ENCODE data around the gene BAK1. TPM values are rescaled to one million over a fixed set of nuclear protein-coding genes. Genes with fewer than 3 reads are reported as not detected.

BAK1 gene
- polyA plus RNA-seq, 1 experiment, result 13.0 TPM

DNA sequence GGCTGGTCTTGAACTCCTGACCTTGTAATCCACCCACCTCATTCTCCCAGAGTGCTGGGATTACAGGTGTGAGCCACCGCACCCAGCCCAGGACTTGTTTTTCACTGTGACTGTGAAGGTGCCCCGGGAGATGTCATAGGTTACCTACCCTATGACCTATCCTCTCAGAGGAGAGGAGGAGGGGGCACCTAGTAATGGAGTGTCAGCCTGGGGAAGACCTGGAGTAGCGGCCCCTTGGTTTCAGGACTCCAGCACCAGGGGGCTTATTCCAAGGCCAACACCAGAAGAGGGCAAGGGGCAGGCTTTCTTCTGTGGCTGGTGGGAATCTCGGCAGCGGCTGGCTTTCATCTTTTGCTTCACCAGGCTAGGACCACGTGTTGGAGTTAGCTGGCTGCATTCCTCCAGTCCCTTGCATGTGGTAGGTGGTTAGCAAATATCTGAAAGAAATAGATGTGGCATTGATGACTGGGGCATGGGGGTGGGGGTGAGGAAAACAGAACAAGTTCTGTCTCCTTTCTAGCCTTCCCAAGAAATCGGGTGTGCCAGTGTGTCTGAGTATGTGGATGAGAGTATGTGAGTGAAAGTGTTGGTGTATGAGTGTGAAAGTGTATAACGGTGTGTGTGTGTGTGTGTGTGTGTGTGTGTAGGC is 33.2 kb upstream of the BAK1 start:
- ChIA-PET CTCF (interaction anchor here (2.4 kb wide), 1 partner anchor 24 kb away, joined by 8 read pairs; no protein-coding TSS in a partner anchor), POLR2A (no interaction called here)
- H3K27me3 ChIP-seq (ENCODE audit: control insufficient read depth, insufficient read depth, low read length), result no peaks in the 10 kb centered on the region
- H3K4me3 ChIP-seq (ENCODE audit: low read depth, low read length), result no peak overlapping the region
- TF ChIP-seq, protein P1, sequence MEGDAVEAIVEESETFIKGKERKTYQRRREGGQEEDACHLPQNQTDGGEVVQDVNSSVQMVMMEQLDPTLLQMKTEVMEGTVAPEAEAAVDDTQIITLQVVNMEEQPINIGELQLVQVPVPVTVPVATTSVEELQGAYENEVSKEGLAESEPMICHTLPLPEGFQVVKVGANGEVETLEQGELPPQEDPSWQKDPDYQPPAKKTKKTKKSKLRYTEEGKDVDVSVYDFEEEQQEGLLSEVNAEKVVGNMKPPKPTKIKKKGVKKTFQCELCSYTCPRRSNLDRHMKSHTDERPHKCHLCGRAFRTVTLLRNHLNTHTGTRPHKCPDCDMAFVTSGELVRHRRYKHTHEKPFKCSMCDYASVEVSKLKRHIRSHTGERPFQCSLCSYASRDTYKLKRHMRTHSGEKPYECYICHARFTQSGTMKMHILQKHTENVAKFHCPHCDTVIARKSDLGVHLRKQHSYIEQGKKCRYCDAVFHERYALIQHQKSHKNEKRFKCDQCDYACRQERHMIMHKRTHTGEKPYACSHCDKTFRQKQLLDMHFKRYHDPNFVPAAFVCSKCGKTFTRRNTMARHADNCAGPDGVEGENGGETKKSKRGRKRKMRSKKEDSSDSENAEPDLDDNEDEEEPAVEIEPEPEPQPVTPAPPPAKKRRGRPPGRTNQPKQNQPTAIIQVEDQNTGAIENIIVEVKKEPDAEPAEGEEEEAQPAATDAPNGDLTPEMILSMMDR (IDR thresholded peaks at IDR 0.05; ENCODE audit: low read depth, low read length), result no peak
- no peak for DNase-seq (ENCODE audit: low read depth, low spot score)
- H3K27ac ChIP-seq (ENCODE audit: low read depth, low read length), result no peak overlapping the region
- peaks cover 6% of the 10 kb centered on the region for H3K9me3 ChIP-seq (ENCODE audit: control insufficient read depth, insufficient read depth, low read length)

DNA sequence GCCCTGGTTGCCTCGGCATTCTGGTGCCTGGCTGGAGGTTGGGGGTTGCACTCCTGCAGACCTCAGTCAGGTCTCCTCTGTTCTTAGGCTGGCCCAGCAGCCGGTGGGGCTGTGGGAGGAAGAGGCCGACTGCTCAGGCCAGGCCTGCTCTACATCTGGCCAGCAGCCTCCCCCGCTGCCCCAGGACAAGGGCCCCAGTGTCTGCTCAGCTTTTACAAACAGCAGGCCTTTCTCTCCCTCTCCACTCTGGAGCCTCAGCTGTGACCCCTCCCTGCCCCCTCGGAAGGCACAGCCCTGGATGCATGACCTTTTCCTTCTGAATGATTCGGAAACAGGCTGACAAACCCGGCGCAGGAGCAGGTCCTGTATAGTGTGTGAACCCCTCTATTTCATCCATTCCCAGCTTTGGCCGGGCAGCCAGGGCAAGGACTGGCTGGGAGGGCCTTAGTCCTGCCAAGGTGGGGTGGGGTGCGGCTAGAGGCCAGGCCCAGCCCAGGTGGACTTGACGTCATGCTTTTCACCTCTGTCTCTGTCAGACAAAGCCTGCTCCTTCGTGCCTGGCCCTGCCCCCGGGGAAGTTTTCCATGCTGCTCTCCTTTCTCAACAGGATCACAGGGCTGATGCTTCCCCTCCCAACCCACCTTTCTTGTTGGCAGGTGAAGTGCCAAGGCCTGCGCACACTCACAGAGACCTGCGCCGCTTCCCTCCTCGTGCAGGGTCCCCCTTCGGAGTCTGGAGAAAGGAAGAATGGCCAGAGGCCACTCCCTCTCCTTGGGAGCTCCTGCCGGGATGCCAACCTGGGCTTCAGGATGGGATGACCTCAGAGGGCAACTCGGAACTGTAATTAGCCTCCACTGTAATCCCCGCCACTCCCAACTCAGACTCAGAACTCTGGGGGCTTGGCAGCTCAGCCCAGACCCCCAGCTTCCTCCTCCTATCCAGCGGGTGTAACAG is 31.0 kb upstream of the BAK1 start:
- CTCF ChIA-PET, result interaction anchor here (0.5 to 2.4 kb wide), 4 partner anchors 21 to 1595 kb away, joined by 3 to 8 read pairs (median 5); partner anchors contain the start of gene UQCC2
- H3K4me3 ChIP-seq (ENCODE audit: low read depth, low read length), result no peak overlapping the region
- TF ChIP-seq, protein P1 (IDR thresholded peaks at IDR 0.05; ENCODE audit: low read depth, low read length), result no peak
- peaks cover 6% of the 10 kb centered on the region for H3K9me3 ChIP-seq (ENCODE audit: control insufficient read depth, insufficient read depth, low read length)
- DNase-seq (ENCODE audit: low read depth, low spot score), result no peak
- no peak overlapping the region for H3K27ac ChIP-seq (ENCODE audit: low read depth, low read length)
- POLR2A ChIA-PET, result no interaction called here
- no peaks in the 10 kb centered on the region for H3K27me3 ChIP-seq (ENCODE audit: control insufficient read depth, insufficient read depth, low read length)

DNA sequence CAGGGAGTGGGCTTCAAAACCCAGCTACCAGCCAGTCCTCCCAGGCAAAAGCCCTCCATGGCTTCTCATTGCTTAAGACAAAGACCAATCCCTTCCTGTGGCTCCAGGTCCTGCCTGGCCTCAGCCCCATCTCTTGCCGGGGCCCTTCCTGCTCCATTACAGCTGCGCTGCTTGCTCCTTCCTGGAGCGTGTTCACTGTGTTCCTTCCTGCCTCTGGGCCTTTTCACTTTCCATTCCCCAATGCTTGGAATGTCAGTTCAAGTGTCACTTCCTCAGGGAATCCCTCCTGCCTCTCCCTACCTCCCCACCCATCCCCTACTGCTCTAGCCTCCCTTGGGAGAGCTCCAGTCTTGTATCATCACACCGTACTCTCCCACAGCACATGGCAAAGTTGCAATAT is 30.0 kb upstream of the BAK1 start:
- no peak for DNase-seq (ENCODE audit: low read depth, low spot score)
- no peaks in the 10 kb centered on the region for H3K27me3 ChIP-seq (ENCODE audit: control insufficient read depth, insufficient read depth, low read length)
- H3K27ac ChIP-seq (ENCODE audit: low read depth, low read length), result no peak overlapping the region
- ChIA-PET CTCF (no interaction called here), POLR2A (interaction anchor here (0.5 kb wide), 1 partner anchor 108 kb away, joined by 12 read pairs; no protein-coding TSS in a partner anchor)
- TF ChIP-seq, protein P1 (IDR thresholded peaks at IDR 0.05; ENCODE audit: low read depth, low read length), result no peak
- peaks cover 6% of the 10 kb centered on the region for H3K9me3 ChIP-seq (ENCODE audit: control insufficient read depth, insufficient read depth, low read length)
- H3K4me3 ChIP-seq (ENCODE audit: low read depth, low read length), result no peak overlapping the region

DNA sequence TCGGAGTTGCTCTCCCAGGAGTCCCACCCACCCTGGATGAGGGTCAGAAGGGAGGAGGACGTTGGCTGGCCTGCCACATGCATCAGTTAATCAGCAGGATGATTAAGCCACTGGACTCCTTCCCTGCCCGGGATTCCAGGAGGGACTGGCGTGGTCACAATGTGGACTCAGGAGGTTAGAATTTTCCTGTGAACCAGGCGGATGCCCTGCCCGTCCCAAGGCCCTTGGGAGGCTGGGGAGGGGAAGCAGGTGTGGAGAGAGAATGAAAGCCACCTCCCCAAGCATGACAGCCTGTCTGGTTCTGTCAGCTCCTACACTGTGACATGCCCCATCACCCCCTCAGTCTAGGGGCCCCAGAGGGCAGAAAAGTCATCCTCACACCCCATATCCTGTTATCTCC is 29.5 kb upstream of the BAK1 start:
- TF ChIP-seq, protein P1 (IDR thresholded peaks at IDR 0.05; ENCODE audit: low read depth, low read length), result no peak
- Histone ChIP-seq H3K9me3 (ENCODE audit: control insufficient read depth, insufficient read depth, low read length) (peaks cover 6% of the 10 kb centered on the region), H3K27me3 (ENCODE audit: control insufficient read depth, insufficient read depth, low read length) (no peaks in the 10 kb centered on the region), H3K27ac (ENCODE audit: low read depth, low read length) (no peak overlapping the region), H3K4me3 (ENCODE audit: low read depth, low read length) (no peak overlapping the region)
- POLR2A ChIA-PET, result no interaction called here
- CTCF ChIA-PET, result interaction anchor here (1.0 kb wide), 1 partner anchor 30 kb away, joined by 3 read pairs; the partner anchor contains the start of gene BAK1
- DNase-seq (ENCODE audit: low read depth, low spot score), result no peak

All from AG04450 (cell line).